Activated CD4-positive, alpha-beta T cell treated with anti-CD3 and anti-CD28 coated beads, Interleukin-2, amount 10 ng/mL, durations not matched to agents 7 days and 5 days (primary cell): Measurements from ENCODE around the gene ZNF844. TPM values are rescaled to one million over a fixed set of nuclear protein-coding genes. Genes with fewer than 3 reads are reported as not detected.

Source experiments
- CTCF ChIA-PET: fragments of 350-600 bp; sonication (Branson Sonifier 250); formaldehyde crosslinking; loops from one replicate; lab custom pipeline; 2021; ENCODE audit warnings: antibody characterized with exemption; lab: Charles Lee
- POLR2A ChIA-PET: fragments of 350-600 bp; sonication (Branson Sonifier 250); formaldehyde crosslinking; loops from one replicate; lab custom pipeline; 2021; ENCODE audit warnings: antibody characterized with exemption; lab: Charles Lee
- DNase-seq: peaks from one replicate; pipeline ENCODE4 v3.0.0-alpha.2; 2020
- H3K27ac Mint-ChIP-seq: one replicate; pipeline ENCODE4 v1.8.0; 2021; ENCODE audit warnings: mild to moderate bottlenecking, moderate library complexity, mixed read lengths
- H3K27me3 Mint-ChIP-seq: one replicate; pipeline ENCODE4 v1.8.0; 2021; ENCODE audit warnings: mixed read lengths
- H3K36me3 Mint-ChIP-seq: one replicate; pipeline ENCODE4 v1.8.0; 2021; ENCODE audit warnings: low read depth, mixed read lengths
- H3K4me1 Mint-ChIP-seq: one replicate; pipeline ENCODE4 v1.8.0; 2021; ENCODE audit warnings: mixed read lengths
- H3K4me3 Mint-ChIP-seq: one replicate; pipeline ENCODE4 v1.8.0; 2021; ENCODE audit warnings: mild to moderate bottlenecking, moderate library complexity, mixed read lengths
- H3K9me3 Mint-ChIP-seq: one replicate; pipeline ENCODE4 v1.8.0; 2021; ENCODE audit warnings: mixed read lengths
- total RNA-seq, 2 experiments: library from RNA; stranded (reverse); gene quantifications; one replicate each; pipeline ENCODE4 v1.2.3, GENCODE V29; 2021

The ZNF844 gene
- 1 to 10 TPM; 3.5 to 3.6 TPM for total RNA-seq

GRCh38 chr19:12064590-12065538 lies at the start of gene ZNF844:
TSS of gene ZNF844 (plus strand) at chr19:12064731. CDS start at chr19:12064874, 143 bp downstream.
- peak within 1 kb of the TSS; percentile 78 for H3K4me3 Mint-ChIP-seq
- DNase-seq, result peak; percentile 69
- peaks cover 6% of the 10 kb centered on the region for H3K36me3 Mint-ChIP-seq
- CTCF ChIA-PET, result interaction anchor here (0.6 kb wide), 1 partner anchor 84 kb away, joined by 3 read pairs; no protein-coding TSS in a partner anchor
- H3K27ac Mint-ChIP-seq, result peak within 1 kb of the TSS; percentile 88
- peaks cover 10% of the 10 kb centered on the region for H3K4me1 Mint-ChIP-seq
- POLR2A ChIA-PET, result no interaction called here
- H3K27me3 Mint-ChIP-seq, result no peaks in the 10 kb centered on the region
- peaks cover 8% of the 10 kb centered on the region for H3K9me3 Mint-ChIP-seq

- no peaks in the 10 kb centered on the region for H3K27me3 Mint-ChIP-seq
- CTCF ChIA-PET, result no interaction called here
- H3K4me1 Mint-ChIP-seq, result no peaks in the 10 kb centered on the region
- H3K36me3 Mint-ChIP-seq, result peaks cover 66% of the 10 kb centered on the region
- peaks cover 50% of the 10 kb centered on the region for H3K9me3 Mint-ChIP-seq
- H3K4me3 Mint-ChIP-seq, result no peak overlapping the region
- DNase-seq, result no peak
- H3K27ac Mint-ChIP-seq, result no peak overlapping the region
- POLR2A ChIA-PET, result no interaction called here
Measured at GRCh38 chr19:12015015-12015752, 49.3 kb upstream of the ZNF844 start.

DNA sequence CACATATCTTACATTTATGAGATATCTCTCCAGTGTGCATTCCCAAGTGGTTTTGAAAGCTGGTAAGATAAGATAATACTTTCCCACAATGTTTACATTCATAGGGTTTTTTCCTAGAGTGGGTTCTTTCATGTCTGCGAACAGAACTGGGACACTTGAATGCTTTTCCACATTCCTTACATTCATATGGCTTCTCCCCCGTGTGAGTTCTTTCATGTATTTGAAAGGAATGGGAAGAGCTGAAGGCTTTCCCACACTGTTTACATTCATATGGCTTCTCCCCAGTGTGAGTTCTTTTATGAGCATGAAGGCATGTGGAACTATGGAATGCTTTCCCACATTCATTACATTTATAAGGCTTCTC lies 48.8 kb upstream of the ZNF844 start:
- H3K27me3 Mint-ChIP-seq, result no peaks in the 10 kb centered on the region
- CTCF ChIA-PET, result no interaction called here
- H3K27ac Mint-ChIP-seq, result no peak overlapping the region
- no peak for DNase-seq
- no peaks in the 10 kb centered on the region for H3K4me1 Mint-ChIP-seq
- POLR2A ChIA-PET, result no interaction called here
- H3K36me3 Mint-ChIP-seq, result peaks cover 65% of the 10 kb centered on the region
- H3K9me3 Mint-ChIP-seq, result peaks cover 53% of the 10 kb centered on the region
- H3K4me3 Mint-ChIP-seq, result no peak overlapping the region

DNA sequence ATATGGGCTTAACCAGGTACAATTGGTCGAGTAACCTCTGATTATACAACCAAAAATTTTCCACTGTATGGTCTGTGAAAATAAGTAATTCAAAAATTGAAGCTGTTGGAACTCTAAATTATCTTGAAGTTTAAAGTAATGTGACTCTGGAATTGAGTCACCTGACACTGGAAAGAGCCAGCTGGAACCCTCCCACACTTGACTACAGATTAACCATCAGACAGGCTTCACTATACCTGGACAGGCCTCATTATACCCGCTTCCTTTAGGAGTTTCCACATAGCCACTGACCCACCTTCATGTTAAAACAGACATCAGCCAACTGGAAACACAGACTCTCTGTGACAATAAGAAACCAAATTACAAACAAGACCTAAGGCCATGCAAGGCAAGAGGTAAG lies 30.3 kb upstream of the ZNF844 start:
- H3K4me1 Mint-ChIP-seq, result peaks cover 10% of the 10 kb centered on the region
- no peak for DNase-seq
- ChIA-PET CTCF (no interaction called here), POLR2A (no interaction called here)
- peak overlapping the region; percentile 21 for H3K27ac Mint-ChIP-seq
- H3K9me3 Mint-ChIP-seq, result peaks cover 32% of the 10 kb centered on the region
- H3K27me3 Mint-ChIP-seq, result no peaks in the 10 kb centered on the region
- no peak overlapping the region for H3K4me3 Mint-ChIP-seq
- H3K36me3 Mint-ChIP-seq, result peaks cover 15% of the 10 kb centered on the region

GRCh38 chr19:12034620-12035019 lies 29.9 kb upstream of the ZNF844 start:
- no peak for DNase-seq
- ChIA-PET POLR2A (no interaction called here), CTCF (no interaction called here)
- H3K27ac Mint-ChIP-seq, result peak overlapping the region; percentile 21
- H3K9me3 Mint-ChIP-seq, result peaks cover 32% of the 10 kb centered on the region
- no peaks in the 10 kb centered on the region for H3K27me3 Mint-ChIP-seq
- peak overlapping the region; percentile 9 for H3K4me3 Mint-ChIP-seq
- peaks cover 10% of the 10 kb centered on the region for H3K4me1 Mint-ChIP-seq
- H3K36me3 Mint-ChIP-seq, result peaks cover 15% of the 10 kb centered on the region

GRCh38 chr19:12035220-12036172 lies 29.0 kb upstream of the ZNF844 start, which contains the start of gene ZNF433:
TSS of gene ZNF433 (minus strand) at chr19:12035679. CDS start at chr19:12035539, 140 bp downstream.
- DNase-seq, result peak; percentile 55
- H3K27ac Mint-ChIP-seq, result peak within 1 kb of the TSS; percentile 73
- ChIA-PET CTCF (interaction anchor here (1.0 kb wide), 1 partner anchor 15 kb away, joined by 4 read pairs; no protein-coding TSS in a partner anchor), POLR2A (no interaction called here)
- H3K27me3 Mint-ChIP-seq, result no peaks in the 10 kb centered on the region
- peaks cover 31% of the 10 kb centered on the region for H3K9me3 Mint-ChIP-seq
- peak within 1 kb of the TSS; percentile 78 for H3K4me3 Mint-ChIP-seq
- peaks cover 10% of the 10 kb centered on the region for H3K4me1 Mint-ChIP-seq
- peaks cover 15% of the 10 kb centered on the region for H3K36me3 Mint-ChIP-seq

DNA sequence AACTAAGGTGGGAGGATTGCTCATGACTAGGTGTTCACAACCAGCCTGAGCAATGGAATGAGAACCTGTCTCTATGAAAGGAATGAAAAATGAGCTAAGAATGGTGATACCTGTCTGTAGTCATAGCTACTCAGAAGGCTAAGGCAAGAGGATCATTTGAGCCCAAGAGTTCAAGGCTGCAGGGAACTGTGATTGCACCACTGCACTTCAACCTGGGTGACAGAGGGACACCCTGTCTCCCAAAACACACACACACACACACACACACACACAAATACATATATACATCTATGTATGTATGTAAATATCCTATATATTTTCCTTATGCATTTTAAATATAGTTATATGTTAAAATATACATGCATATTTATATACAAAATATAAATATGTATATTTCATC lies 21.6 kb upstream of the ZNF844 start:
- ChIA-PET POLR2A (no interaction called here), CTCF (interaction anchor here (0.6 to 1.1 kb wide), 2 partner anchors 13 to 16 kb away, joined by 3 read pairs; no protein-coding TSS in a partner anchor)
- Mint-ChIP-seq H3K36me3 (peaks cover 30% of the 10 kb centered on the region), H3K27ac (no peak overlapping the region), H3K9me3 (peaks cover 39% of the 10 kb centered on the region), H3K4me1 (no peaks in the 10 kb centered on the region), H3K4me3 (no peak overlapping the region), H3K27me3 (no peaks in the 10 kb centered on the region)
- DNase-seq, result no peak

DNA sequence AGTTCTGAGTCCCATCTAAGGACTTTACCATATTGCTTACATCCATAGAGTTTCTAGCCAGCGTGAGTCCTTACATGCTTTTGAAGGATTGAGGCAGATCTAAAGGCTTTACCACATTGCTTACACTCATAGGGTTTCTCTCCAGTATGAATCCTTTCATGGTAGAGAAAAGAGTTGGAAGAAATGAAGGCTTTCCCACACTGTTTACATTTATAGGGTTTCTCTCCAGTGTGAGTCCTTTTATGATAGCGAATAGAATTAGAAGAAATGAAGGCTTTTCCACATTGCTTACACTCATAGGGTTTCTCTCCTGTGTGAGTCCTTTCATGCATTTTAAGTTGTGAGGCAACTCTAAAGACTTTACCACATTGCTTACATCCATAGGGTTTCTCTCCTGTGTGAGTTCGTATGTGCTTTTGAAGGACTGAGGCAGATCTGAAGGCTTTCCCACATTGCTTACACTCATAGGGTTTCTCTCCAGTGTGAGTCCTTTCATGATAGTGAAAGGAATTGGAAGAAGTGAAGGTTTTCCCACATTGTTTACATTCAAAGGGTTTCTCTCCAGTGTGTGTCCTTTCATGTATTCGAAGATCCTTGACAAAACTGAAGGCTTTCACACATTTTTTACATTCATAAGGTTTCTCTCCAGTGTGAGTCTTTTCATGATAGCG lies 20.6 kb upstream of the ZNF844 start:
- H3K27ac Mint-ChIP-seq, result no peak overlapping the region

DNA sequence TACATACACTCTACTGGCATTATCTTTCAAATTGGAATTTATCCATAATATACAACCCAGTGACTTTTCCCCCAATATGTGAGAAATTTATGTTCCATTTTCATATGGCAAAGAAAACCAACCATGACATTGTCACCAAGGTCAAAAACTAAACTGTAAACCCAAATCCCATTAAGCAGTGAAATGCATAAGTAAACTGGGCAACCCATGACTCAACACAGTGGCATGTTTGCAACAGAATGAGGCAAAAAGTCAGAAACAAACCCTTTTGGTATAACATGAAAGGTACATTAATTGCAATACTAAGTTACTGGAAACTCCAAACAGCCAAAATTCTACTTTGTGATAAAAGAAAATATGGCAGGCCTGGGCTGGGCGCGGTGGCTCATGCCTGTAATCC lies 16.7 kb upstream of the ZNF844 start:
- Mint-ChIP-seq H3K4me1 (peaks cover 8% of the 10 kb centered on the region), H3K36me3 (peaks cover 29% of the 10 kb centered on the region), H3K9me3 (peaks cover 36% of the 10 kb centered on the region), H3K27ac (no peak overlapping the region), H3K4me3 (no peak overlapping the region), H3K27me3 (peaks cover 6% of the 10 kb centered on the region)
- ChIA-PET POLR2A (no interaction called here), CTCF (no interaction called here)
- DNase-seq, result no peak

More for the DNA sequence above, 20.6 kb upstream of the ZNF844 start:
- Mint-ChIP-seq H3K9me3 (peaks cover 40% of the 10 kb centered on the region), H3K4me1 (no peaks in the 10 kb centered on the region), H3K4me3 (no peak overlapping the region), H3K36me3 (peaks cover 31% of the 10 kb centered on the region), H3K27me3 (no peaks in the 10 kb centered on the region)
- ChIA-PET CTCF (no interaction called here), POLR2A (no interaction called here)
- DNase-seq, result no peak

GRCh38 chr19:12052091-12052496 lies 12.4 kb upstream of the ZNF844 start:
- Mint-ChIP-seq H3K4me3 (peak overlapping the region; percentile 68), H3K9me3 (peaks cover 13% of the 10 kb centered on the region), H3K27ac (no peak overlapping the region), H3K4me1 (peaks cover 14% of the 10 kb centered on the region), H3K27me3 (peaks cover 7% of the 10 kb centered on the region), H3K36me3 (peaks cover 9% of the 10 kb centered on the region)
- ChIA-PET CTCF (interaction anchor here (1.5 kb wide), 1 partner anchor 85 kb away, joined by 4 read pairs; no protein-coding TSS in a partner anchor), POLR2A (interaction anchor here (0.6 kb wide), 1 partner anchor 444 kb away, joined by 5 read pairs; no protein-coding TSS in a partner anchor)
- DNase-seq, result no peak

GRCh38 chr19:12052497-12053169 lies 11.9 kb upstream of the ZNF844 start, which contains the start of gene ZNF878:
TSS of gene ZNF878 (minus strand) at chr19:12052961. CDS start at chr19:12052801, 160 bp downstream.
- peaks cover 14% of the 10 kb centered on the region for H3K4me1 Mint-ChIP-seq
- H3K4me3 Mint-ChIP-seq, result peak within 1 kb of the TSS; percentile 82
- peaks cover 6% of the 10 kb centered on the region for H3K36me3 Mint-ChIP-seq
- DNase-seq, result peak; percentile 50
- H3K9me3 Mint-ChIP-seq, result peaks cover 11% of the 10 kb centered on the region
- peak within 1 kb of the TSS; percentile 80 for H3K27ac Mint-ChIP-seq
- ChIA-PET POLR2A (interaction anchor here (0.6 kb wide), 1 partner anchor 443 kb away, joined by 5 read pairs; no protein-coding TSS in a partner anchor), CTCF (interaction anchor here (1.5 kb wide), 1 partner anchor 85 kb away, joined by 4 read pairs; no protein-coding TSS in a partner anchor)
- H3K27me3 Mint-ChIP-seq, result peaks cover 7% of the 10 kb centered on the region
